Calu3 (cell line): ENCODE results near the gene SF1. TPM values are rescaled to one million over a fixed set of nuclear protein-coding genes. Genes with fewer than 3 reads are reported as not detected.

Experiments used
- BruUV-seq: library from RNA; stranded (reverse); fragments of 400-500 nt; replicated peaks from 2 replicates; lab custom pipeline; 2021; lab: Mats Ljungman, UMichigan
- CTCF ChIA-PET: fragments of 300-600 bp; sonication (Branson Sonifier 250); formaldehyde crosslinking; loops from one replicate; lab custom pipeline; 2022; ENCODE audit warnings: antibody characterized with exemption; lab: Charles Lee
- DNase-seq: peaks from one replicate; pipeline ENCODE4 v3.0.0; 2022
- H3K27ac Mint-ChIP-seq: one replicate; pipeline ENCODE4 v1.8.0; 2022; ENCODE audit warnings: mixed read lengths; ENCODE audit not compliant: unreplicated experiment
- H3K27me3 Mint-ChIP-seq: one replicate; pipeline ENCODE4 v1.8.0; 2022; ENCODE audit warnings: mixed read lengths; ENCODE audit not compliant: unreplicated experiment
- H3K36me3 Mint-ChIP-seq: one replicate; pipeline ENCODE4 v1.8.0; 2022; ENCODE audit warnings: mild to moderate bottlenecking, moderate library complexity, mixed read lengths; ENCODE audit not compliant: insufficient read depth, unreplicated experiment
- H3K4me1 Mint-ChIP-seq: one replicate; pipeline ENCODE4 v1.8.0; 2022; ENCODE audit warnings: mild to moderate bottlenecking, low read depth, mixed read lengths; ENCODE audit not compliant: unreplicated experiment
- H3K4me3 Mint-ChIP-seq: one replicate; pipeline ENCODE4 v1.8.0; 2022; ENCODE audit warnings: mild to moderate bottlenecking, low read depth, moderate library complexity, mixed read lengths; ENCODE audit not compliant: unreplicated experiment
- H3K9me3 Mint-ChIP-seq: one replicate; pipeline ENCODE4 v1.8.0; 2022; ENCODE audit warnings: low read depth, mixed read lengths; ENCODE audit not compliant: unreplicated experiment
- intact Hi-C: fragments of 100-400 bp; cut with micrococcal nuclease; formaldehyde crosslinking; loops from one replicate; pipeline ENCODE4 v1.10.0; 2022; ENCODE audit not compliant: unreplicated experiment
- total RNA-seq: library from RNA; stranded (reverse); gene quantifications from 2 replicates; pipeline ENCODE4 v1.2.3, GENCODE V29; 2022
- TF ChIP-seq, protein P1 (sequence below): fragments of 200-600 bp; IDR thresholded peaks from one replicate; pipeline ENCODE4 v1.8.0; 2022; ENCODE audit warnings: antibody characterized with exemption; ENCODE audit not compliant: unreplicated experiment

SF1 gene
- total RNA-seq, 1 experiment from 2014 or later, result 312 TPM

DNA sequence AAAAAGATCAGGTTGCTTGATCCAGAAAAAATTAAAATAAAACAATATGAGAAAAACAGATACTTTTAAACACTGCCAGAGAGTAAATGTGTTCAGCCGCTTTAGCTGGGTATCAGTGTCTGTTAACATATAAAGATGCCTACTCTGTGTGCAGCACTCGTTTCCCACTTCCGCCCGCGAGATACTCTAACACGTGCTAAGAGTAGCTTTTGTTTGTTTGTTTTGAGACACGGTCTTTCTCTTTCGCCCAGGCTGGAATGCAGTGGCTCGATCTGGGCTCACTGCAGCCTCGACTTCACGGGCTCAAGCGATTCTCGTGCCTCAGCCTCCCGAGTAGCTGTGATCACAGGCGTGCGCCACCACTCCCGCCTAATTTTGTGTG is 32.5 kb upstream of the SF1 start:
- DNase-seq, result no peak
- H3K4me1 Mint-ChIP-seq, result peaks cover 9% of the 10 kb centered on the region
- peak overlapping the region; percentile 97 for H3K4me3 Mint-ChIP-seq
- peak overlapping the region; percentile 70 for H3K27ac Mint-ChIP-seq
- CTCF ChIA-PET, result interaction anchor here (0.6 to 1.0 kb wide), 3 partner anchors 32 to 778 kb away, joined by 3 to 4 read pairs (median 4); partner anchors contain the start of gene SF1
- TF ChIP-seq, protein P1, sequence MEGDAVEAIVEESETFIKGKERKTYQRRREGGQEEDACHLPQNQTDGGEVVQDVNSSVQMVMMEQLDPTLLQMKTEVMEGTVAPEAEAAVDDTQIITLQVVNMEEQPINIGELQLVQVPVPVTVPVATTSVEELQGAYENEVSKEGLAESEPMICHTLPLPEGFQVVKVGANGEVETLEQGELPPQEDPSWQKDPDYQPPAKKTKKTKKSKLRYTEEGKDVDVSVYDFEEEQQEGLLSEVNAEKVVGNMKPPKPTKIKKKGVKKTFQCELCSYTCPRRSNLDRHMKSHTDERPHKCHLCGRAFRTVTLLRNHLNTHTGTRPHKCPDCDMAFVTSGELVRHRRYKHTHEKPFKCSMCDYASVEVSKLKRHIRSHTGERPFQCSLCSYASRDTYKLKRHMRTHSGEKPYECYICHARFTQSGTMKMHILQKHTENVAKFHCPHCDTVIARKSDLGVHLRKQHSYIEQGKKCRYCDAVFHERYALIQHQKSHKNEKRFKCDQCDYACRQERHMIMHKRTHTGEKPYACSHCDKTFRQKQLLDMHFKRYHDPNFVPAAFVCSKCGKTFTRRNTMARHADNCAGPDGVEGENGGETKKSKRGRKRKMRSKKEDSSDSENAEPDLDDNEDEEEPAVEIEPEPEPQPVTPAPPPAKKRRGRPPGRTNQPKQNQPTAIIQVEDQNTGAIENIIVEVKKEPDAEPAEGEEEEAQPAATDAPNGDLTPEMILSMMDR, result no peak
- BruUV-seq, result no TSS peak
- intact Hi-C loops, result no loop called here
- H3K27me3 Mint-ChIP-seq, result no peaks in the 10 kb centered on the region
- peaks cover 30% of the 10 kb centered on the region for H3K36me3 Mint-ChIP-seq
- no peaks in the 10 kb centered on the region for H3K9me3 Mint-ChIP-seq

DNA sequence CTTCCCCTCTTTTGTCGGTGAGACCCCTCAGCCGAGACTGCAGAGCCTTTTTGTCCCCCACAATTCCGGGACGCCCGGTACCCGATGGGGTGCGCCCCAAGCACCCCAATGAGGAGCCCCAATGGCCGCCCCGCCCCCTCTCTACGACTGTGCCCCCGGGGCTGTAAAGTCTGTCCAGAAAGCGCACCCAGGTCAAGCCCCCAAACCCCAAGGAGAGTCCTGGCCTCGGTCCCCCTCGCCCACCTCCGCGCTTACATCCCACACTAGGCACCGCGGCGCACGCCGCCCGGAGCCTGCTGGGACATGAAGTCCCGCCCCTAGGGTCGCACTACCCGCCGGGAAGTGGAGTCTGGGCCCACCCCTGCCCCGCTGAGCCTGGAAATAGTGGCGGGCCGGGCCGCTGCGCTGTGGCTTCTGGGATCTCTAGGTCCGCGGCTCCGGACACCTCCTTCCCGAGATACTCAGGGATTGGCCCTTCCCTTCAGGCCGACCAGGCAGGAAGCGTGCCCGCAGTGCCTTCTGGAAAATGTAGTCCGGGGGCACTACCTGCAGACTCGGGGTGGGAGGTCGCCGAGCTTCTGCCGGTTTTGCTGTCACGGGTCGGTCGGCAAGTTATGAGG is 32.0 kb upstream of the SF1 start, which contains the start of gene MEN1:
TSS of gene MEN1 (minus strand) at position 281 of the 620 bp plus-strand sequence. CDS start 442 bp downstream, outside the sequence.
- Mint-ChIP-seq H3K9me3 (no peaks in the 10 kb centered on the region), H3K4me1 (peaks cover 4% of the 10 kb centered on the region), H3K4me3 (peak within 1 kb of the TSS; percentile 97), H3K36me3 (peaks cover 35% of the 10 kb centered on the region), H3K27me3 (no peaks in the 10 kb centered on the region), H3K27ac (peak within 1 kb of the TSS; percentile 70)
- CTCF ChIA-PET, result interaction anchor here (0.6 to 1.0 kb wide), 4 partner anchors 12 to 777 kb away, joined by 3 to 4 read pairs (median 4); partner anchors contain the start of gene SF1
- intact Hi-C loops, result no loop called here
- TF ChIP-seq, protein P1, result no peak
- peak; percentile 95 for DNase-seq
- BruUV-seq, result no TSS peak

DNA sequence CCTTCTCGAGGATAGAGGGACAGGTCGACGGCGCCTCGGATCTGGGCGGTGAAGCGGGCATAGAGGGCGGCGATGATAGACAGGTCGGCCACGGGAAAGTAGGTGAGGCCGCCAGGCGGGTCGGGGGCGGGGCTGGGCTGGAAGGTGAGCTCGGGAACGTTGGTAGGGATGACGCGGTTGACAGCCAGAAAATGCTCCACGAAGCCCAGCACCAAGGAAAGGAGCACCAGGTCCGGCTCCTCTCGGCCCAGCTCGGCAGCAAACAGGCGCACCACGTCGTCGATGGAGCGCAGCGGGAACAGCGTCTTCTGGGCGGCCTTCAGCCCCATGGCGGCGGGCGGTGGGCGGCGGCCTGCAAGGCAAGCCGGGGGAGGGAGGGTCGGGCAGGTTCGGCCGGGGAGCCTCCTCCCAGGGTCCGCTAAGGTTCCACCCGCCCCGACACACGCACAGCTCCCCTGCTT is 31.5 kb upstream of the SF1 start:
- no peaks in the 10 kb centered on the region for H3K27me3 Mint-ChIP-seq
- no TSS peak for BruUV-seq
- TF ChIP-seq, protein P1, result no peak
- H3K9me3 Mint-ChIP-seq, result no peaks in the 10 kb centered on the region
- intact Hi-C loops, result no loop called here
- H3K27ac Mint-ChIP-seq, result peak overlapping the region; percentile 70
- H3K4me3 Mint-ChIP-seq, result peak overlapping the region; percentile 97
- H3K4me1 Mint-ChIP-seq, result no peaks in the 10 kb centered on the region
- peaks cover 35% of the 10 kb centered on the region for H3K36me3 Mint-ChIP-seq
- peak; percentile 16 for DNase-seq
- CTCF ChIA-PET, result interaction anchor here (0.7 to 0.9 kb wide), 3 partner anchors 12 to 136 kb away, joined by 3 to 7 read pairs (median 3); no protein-coding TSS in a partner anchor

DNA sequence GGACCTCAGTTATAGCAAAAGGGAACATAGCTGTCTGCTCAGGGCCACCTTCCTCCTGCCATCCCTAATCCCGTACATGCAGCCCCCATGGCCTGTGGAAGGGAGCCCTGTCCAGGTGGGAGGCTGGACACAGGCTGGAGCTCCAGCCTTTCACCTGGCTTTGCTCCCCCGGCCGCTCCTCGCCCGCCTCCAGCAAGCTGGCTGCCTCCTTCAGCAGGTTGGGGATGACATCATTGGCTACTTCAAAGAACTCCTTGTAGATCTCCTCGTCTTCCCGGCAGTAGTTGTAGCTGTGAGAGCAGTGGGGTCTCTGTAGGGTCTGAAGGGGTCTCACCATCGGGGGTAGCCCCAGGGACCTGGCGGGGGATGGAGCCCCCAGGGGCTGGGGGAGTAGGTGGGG is 27.1 kb upstream of the SF1 start:
- BruUV-seq, result no TSS peak
- Mint-ChIP-seq H3K4me1 (peaks cover 10% of the 10 kb centered on the region), H3K4me3 (no peak overlapping the region), H3K27ac (no peak overlapping the region), H3K36me3 (peaks cover 45% of the 10 kb centered on the region), H3K27me3 (no peaks in the 10 kb centered on the region), H3K9me3 (no peaks in the 10 kb centered on the region)
- no peak for DNase-seq
- TF ChIP-seq, protein P1, result no peak
- intact Hi-C loops, result no loop called here
- CTCF ChIA-PET, result interaction anchor here (0.7 kb wide), 1 partner anchor 114 kb away, joined by 3 read pairs; no protein-coding TSS in a partner anchor
